ENCODE results near the gene GTF2A2.
A peak's percentile ranks its signal among the peaks of the same experiment; 100 is the strongest.

The GTF2A2 gene

GRCh38 chr15:59596640-59597039, 60.7 kb downstream of the GTF2A2 start:
- no peak for DNase-seq

- DNase-seq, result no peak
Measured at GRCh38 chr15:59595434-59595915, 61.8 kb downstream of the GTF2A2 start.

GRCh38 chr15:59594991-59595390, 62.3 kb downstream of the GTF2A2 start:
- DNase-seq, result no peak

- no peak for DNase-seq
Measured at GRCh38 chr15:59594493-59594942, 62.8 kb downstream of the GTF2A2 start.

- DNase-seq, result peak; percentile 32
Measured at GRCh38 chr15:59591356-59591755, 66.0 kb downstream of the GTF2A2 start.

- no peak for DNase-seq
Measured at GRCh38 chr15:59590027-59590426, 67.3 kb downstream of the GTF2A2 start.

Data from hematopoietic multipotent progenitor cell treated with erythropoietin and hydrocortisone succinate and interleukin-3 and kit ligand, for 6 days (in vitro differentiated cells).